Sigmoid colon (tissue), 7 donors: ENCODE data around the gene KLHL29. TPM values are rescaled to one million over a fixed set of nuclear protein-coding genes. Genes with fewer than 3 reads are reported as not detected.

Experiments used
- DNase-seq: peaks from one replicate; pipeline ENCODE4 v3.0.0-alpha.2; 2019
- H3K27ac ChIP-seq, 4 donors: fragments of 200-600 bp; sonication (generic); one replicate each; pipeline ENCODE4 v1.5.1; 2016 to 2019; ENCODE audit warnings: mild to moderate bottlenecking in 1 of 4
- H3K27me3 ChIP-seq, 3 donors: fragments of 200-600 bp; sonication (generic); one replicate each; pipeline ENCODE4 v1.5.1; 2019; ENCODE audit warnings: mild to moderate bottlenecking in 1 of 3
- H3K36me3 ChIP-seq, 4 donors: fragments of 200-600 bp; sonication (generic); one replicate each; pipeline ENCODE4 v1.5.1; 2016 to 2019
- H3K4me1 ChIP-seq, 4 donors: fragments of 200-600 bp; sonication (generic); one replicate each; pipeline ENCODE4 v1.5.1; 2017 to 2019
- H3K4me3 ChIP-seq, 4 donors: fragments of 200-600 bp; sonication (generic); one replicate each; pipeline ENCODE4 v1.5.1; 2017 to 2019; ENCODE audit warnings: mild to moderate bottlenecking in 2 of 4, moderate library complexity in 1 of 4
- H3K9me3 ChIP-seq, 4 donors: fragments of 200-600 bp in 3 of 4; sonication (generic) in 3 of 4; one replicate each; pipeline versions ENCODE4 v1.5.1 to v1.6.1; 2013 to 2019
- CTCF ChIP-seq, 4 experiments: fragments of 450-650 bp in 3 of 4; fragments of 200-600 bp in 1 of 4; IDR thresholded peaks; one replicate each; pipeline ENCODE4 v1.5.1; 2016 to 2019; ENCODE audit warnings: antibody characterized with exemption in 4 of 4, mild to moderate bottlenecking in 3 of 4, moderate library complexity in 2 of 4
- EP300 ChIP-seq, 4 donors: sonication (generic); formaldehyde crosslinking; IDR thresholded peaks; one replicate each; pipeline ENCODE4 v1.6.1; 2017; ENCODE audit warnings: antibody characterized with exemption in 4 of 4
- POLR2A ChIP-seq, 2 donors: fragments of 450-650 bp; IDR thresholded peaks; one replicate each; pipeline ENCODE4 v1.6.1; 2016; ENCODE audit warnings: antibody characterized with exemption in 2 of 2, mild to moderate bottlenecking in 2 of 2, moderate library complexity in 2 of 2
- POLR2AphosphoS5 ChIP-seq, 4 donors: sonication (generic); formaldehyde crosslinking; IDR thresholded peaks; one replicate each; pipeline ENCODE4 v1.6.1; 2017; ENCODE audit warnings: antibody characterized with exemption in 4 of 4
- WGBS, 2 donors: extraction: QIAGEN DNeasy Blood & Tissue Kit; methylation state at CpG; one replicate each; pipeline ENCODE4 v1.1.7; 2013; 5-methylcytosine and 5-hydroxymethylcytosine counted together
- intact Hi-C: fragments of 100-400 bp; cut with DNase I; formaldehyde crosslinking; loops from one replicate; pipeline ENCODE4 v1.15.1; 2023
- polyA plus RNA-seq, 3 donors: library from polyadenylated mRNA; stranded (reverse); fragments of 200-250 nt; gene quantifications; one replicate each; pipeline ENCODE4 v1.2.3, GENCODE V29; 2013
- total RNA-seq, 4 donors: library from RNA; depleted of rRNA; stranded (reverse); fragments of >200 nt; gene quantifications; one replicate each; pipeline ENCODE4 v1.1.0, GENCODE V29; 2016
- donor health status: healthy with polysubstance abuse.
- donor health status: Bipolar disorder and iron deficiency.
- donor health status: healthy.

KLHL29 gene
- total and polyA plus RNA-seq, 7 donors = 0.46 to 25.5 (median 6.3) TPM

GRCh38 chr2:23561088-23561487 is 176.1 kb downstream of the KLHL29 start:
- intact Hi-C loops = no loop called here
- no peak for DNase-seq
- Histone ChIP-seq H3K4me3 (no peak overlapping the region), H3K4me1 (peaks cover 0 to 63% (median 49%) of the 10 kb centered on the region in 4 donors), H3K27me3 (no peaks in the 10 kb centered on the region), H3K36me3 (peaks cover 0 to 9% (median 0%) of the 10 kb centered on the region in 4 donors), H3K27ac (peak overlapping the region in 1 of 4 donors; percentile 85), H3K9me3 (no peaks in the 10 kb centered on the region)
- TF ChIP-seq EP300 (IDR thresholded peaks at IDR 0.05) = no peak
- no peak for TF ChIP-seq POLR2AphosphoS5 (IDR thresholded peaks at IDR 0.05)
- TF ChIP-seq POLR2A (IDR thresholded peaks at IDR 0.05) = no peak
- TF ChIP-seq CTCF (IDR thresholded peaks at IDR 0.05) = no peak
- 97% methylated on average over 7 of the region's 7 CpGs for WGBS, 2 donors

DNA sequence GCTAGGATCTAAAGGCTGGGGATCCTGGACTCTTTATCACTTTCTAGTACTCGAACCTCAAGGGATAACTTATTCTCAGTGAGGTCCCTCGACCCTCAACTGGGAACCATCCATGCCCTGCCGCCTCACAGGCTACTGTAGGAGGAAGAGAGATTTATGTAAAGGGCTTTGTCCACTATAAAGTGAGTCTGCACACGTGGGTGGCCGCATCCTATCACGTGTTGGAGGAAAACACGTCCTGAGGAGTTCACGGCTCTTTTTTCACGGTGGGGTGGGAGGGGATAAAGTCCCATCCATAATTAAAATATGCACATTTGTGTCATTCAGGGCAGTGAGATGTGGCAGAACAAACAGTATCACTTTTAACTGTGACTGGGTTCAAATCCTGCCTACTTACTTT is 176.6 kb downstream of the KLHL29 start:
- TF ChIP-seq POLR2AphosphoS5 (IDR thresholded peaks at IDR 0.05) (no peak), EP300 (IDR thresholded peaks at IDR 0.05) (no peak), CTCF (IDR thresholded peaks at IDR 0.05) (no peak), POLR2A (IDR thresholded peaks at IDR 0.05) (no peak)
- Histone ChIP-seq H3K9me3 (no peaks in the 10 kb centered on the region), H3K4me1 (peaks cover 0 to 65% (median 49%) of the 10 kb centered on the region in 4 donors), H3K27me3 (no peaks in the 10 kb centered on the region), H3K36me3 (peaks cover 0 to 9% (median 0%) of the 10 kb centered on the region in 4 donors), H3K27ac (peak overlapping the region in 1 of 4 donors; percentile 85), H3K4me3 (no peak overlapping the region)
- no peak for DNase-seq
- intact Hi-C loops = no loop called here
- 87 to 88% methylated on average over 9 of the region's 9 CpGs for WGBS, 2 donors

DNA sequence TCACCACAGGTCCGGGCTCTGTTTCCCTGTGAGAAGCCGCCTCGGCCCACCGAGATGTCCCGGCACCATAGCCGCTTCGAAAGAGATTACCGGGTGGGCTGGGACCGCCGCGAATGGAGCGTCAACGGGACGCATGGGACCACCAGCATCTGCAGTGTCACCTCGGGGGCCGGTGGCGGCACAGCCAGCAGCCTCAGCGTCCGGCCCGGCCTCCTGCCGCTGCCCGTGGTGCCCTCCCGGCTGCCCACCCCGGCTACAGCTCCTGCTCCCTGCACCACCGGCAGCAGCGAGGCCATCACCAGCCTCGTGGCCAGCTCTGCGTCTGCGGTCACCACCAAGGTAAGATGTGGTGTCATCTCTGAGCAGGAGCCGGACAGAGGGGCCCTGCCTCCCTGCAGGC is 177.2 kb downstream of the KLHL29 start:
- Histone ChIP-seq H3K4me1 (peaks cover 0 to 66% (median 49%) of the 10 kb centered on the region in 4 donors), H3K4me3 (no peak overlapping the region), H3K9me3 (no peaks in the 10 kb centered on the region), H3K36me3 (peaks cover 0 to 9% (median 0%) of the 10 kb centered on the region in 4 donors), H3K27ac (peak overlapping the region in 3 of 4 donors; percentile 74 to 85 (median 78)), H3K27me3 (no peaks in the 10 kb centered on the region)
- no peak for TF ChIP-seq CTCF (IDR thresholded peaks at IDR 0.05)
- no peak for TF ChIP-seq EP300 (IDR thresholded peaks at IDR 0.05)
- TF ChIP-seq POLR2A (IDR thresholded peaks at IDR 0.05) = no peak
- TF ChIP-seq POLR2AphosphoS5 (IDR thresholded peaks at IDR 0.05) = no peak
- intact Hi-C loops = no loop called here
- whole genome bisulfite sequencing, 2 donors = 96 to 97% methylated on average over 30 of the region's 30 CpGs
- no peak for DNase-seq

GRCh38 chr2:23563151-23563550 is 178.2 kb downstream of the KLHL29 start:
- no peak for DNase-seq
- 85 to 91% methylated on average over 10 of the region's 10 CpGs for WGBS, 2 donors
- Histone ChIP-seq H3K4me1 (peaks cover 0 to 69% (median 55%) of the 10 kb centered on the region in 4 donors), H3K27me3 (no peaks in the 10 kb centered on the region), H3K27ac (peak overlapping the region; percentile 73 to 85 (median 76)), H3K4me3 (no peak overlapping the region), H3K9me3 (no peaks in the 10 kb centered on the region), H3K36me3 (peaks cover 0 to 9% (median 0%) of the 10 kb centered on the region in 4 donors)
- TF ChIP-seq CTCF (IDR thresholded peaks at IDR 0.05) (no peak), POLR2AphosphoS5 (IDR thresholded peaks at IDR 0.05) (no peak), EP300 (IDR thresholded peaks at IDR 0.05) (no peak), POLR2A (IDR thresholded peaks at IDR 0.05) (no peak)
- intact Hi-C loops = no loop called here
